ENCODE results near the gene SLC12A9. TPM values are rescaled to one million over a fixed set of nuclear protein-coding genes. Genes with fewer than 3 reads are reported as not detected.

Gene SLC12A9
- total and polyA plus RNA-seq, 2 of the 8 experiments (the other 6 are each of a cell fraction or from before 2014, with no cell fraction given): 31.4 to 40.1 TPM

DNA sequence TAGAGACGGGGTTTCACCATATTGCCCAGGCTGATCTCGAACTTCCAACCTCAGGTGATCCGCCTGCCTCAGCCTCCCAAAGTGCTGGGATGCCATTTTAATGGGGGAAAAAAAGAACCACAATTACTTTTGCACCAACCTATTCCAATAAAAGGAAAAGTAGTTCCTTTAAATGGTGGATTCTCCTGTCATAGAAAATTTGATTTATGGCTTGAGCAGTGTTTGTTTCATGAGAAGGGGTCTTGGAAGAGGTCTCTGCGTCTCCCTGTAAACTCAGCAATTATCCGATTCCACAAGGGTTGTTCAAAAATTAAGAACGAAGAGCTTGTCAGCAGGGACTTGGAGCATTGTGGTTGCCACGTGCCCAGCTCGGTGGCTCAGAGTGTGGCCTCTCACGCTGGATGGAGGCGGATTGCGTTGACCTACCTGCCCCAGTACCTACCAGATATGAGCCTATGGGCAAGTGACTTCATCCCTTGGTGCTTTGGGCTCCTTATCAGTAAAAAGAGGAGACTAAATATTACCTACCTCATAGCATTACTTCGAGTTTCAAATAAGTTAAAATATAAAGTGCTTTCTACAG is 11.8 kb downstream of the SLC12A9 start (continued):
- TF ChIP-seq SIN3A (conservative IDR thresholded peaks at IDR 0.05 in 1 of 2, IDR thresholded peaks at IDR 0.05 in 1 of 2; ENCODE audit: low read depth in 1 of 2, low read length in 2 of 2) (no peak), BCL11A (IDR thresholded peaks at IDR 0.05; ENCODE audit: low read depth in 2 of 2, low read length in 2 of 2) (no peak), HDAC6 (IDR thresholded peaks at IDR 0.05; ENCODE audit: low read depth, low read length) (no peak), SAP30 (IDR thresholded peaks at IDR 0.05; ENCODE audit: insufficient read depth, insufficient replicate concordance, low read length) (no peak)
